Kidney glomerular epithelial cell (primary cell): Measurements from ENCODE around the gene PACSIN3.
"Not testable (repeated sequence)": the region's sequence is repeated elsewhere in the genome, so short reads cannot be mapped to it uniquely, and the experiment has no call there.

ENCODE experiments used
- DNase-seq: peaks from one replicate; lab custom pipeline; 2025; lab: John Stamatoyannopoulos, UW

The PACSIN3 gene

GRCh38 chr11:47186076-47186699 is at the start of gene PACSIN3:
PACSIN3 (minus strand) TSS chr11:47186434; CDS start chr11:47182727, 3,707 bp downstream.
- DNase-seq = no peak

GRCh38 chr11:47235163-47235562 is 48.9 kb upstream of the PACSIN3 start:
- no peak for DNase-seq

- no peak for DNase-seq
Measured at GRCh38 chr11:47234669-47235100, 48.5 kb upstream of the PACSIN3 start.

GRCh38 chr11:47233989-47234668 is 47.9 kb upstream of the PACSIN3 start:
- DNase-seq = no peak

GRCh38 chr11:47233051-47233450 is 46.8 kb upstream of the PACSIN3 start:
- no peak for DNase-seq

- no peak for DNase-seq
Measured at GRCh38 chr11:47229161-47229560, 42.9 kb upstream of the PACSIN3 start.

GRCh38 chr11:47225552-47226400 is 39.5 kb upstream of the PACSIN3 start:
- DNase-seq = no peak

GRCh38 chr11:47222696-47223095 is 36.5 kb upstream of the PACSIN3 start:
- DNase-seq = no peak

- DNase-seq = peak; percentile 43
Measured at GRCh38 chr11:47220401-47220821, 34.2 kb upstream of the PACSIN3 start.

- peak; percentile 88 for DNase-seq
Measured at GRCh38 chr11:47216121-47216798, 30.0 kb upstream of the PACSIN3 start.

GRCh38 chr11:47215366-47215910 is 29.2 kb upstream of the PACSIN3 start:
- no peak for DNase-seq

- DNase-seq = peak; percentile 92
Measured at GRCh38 chr11:47213950-47214565, 27.8 kb upstream of the PACSIN3 start.

GRCh38 chr11:47212938-47213337 is 26.7 kb upstream of the PACSIN3 start:
- no peak for DNase-seq

- no peak for DNase-seq
Measured at GRCh38 chr11:47208628-47209027, 22.4 kb upstream of the PACSIN3 start.

- not testable (repeated sequence) for DNase-seq
Measured at GRCh38 chr11:47208008-47208552, 21.8 kb upstream of the PACSIN3 start.

- DNase-seq = no peak
Measured at GRCh38 chr11:47207459-47207858, 21.2 kb upstream of the PACSIN3 start.

- DNase-seq = not testable (repeated sequence)
Measured at GRCh38 chr11:47206577-47206976, 20.3 kb upstream of the PACSIN3 start.

GRCh38 chr11:47204637-47204989 is 18.4 kb upstream of the PACSIN3 start:
- no peak for DNase-seq

- DNase-seq = no peak
Measured at GRCh38 chr11:47202576-47202975, 16.3 kb upstream of the PACSIN3 start.

GRCh38 chr11:47201015-47201414 is 14.8 kb upstream of the PACSIN3 start:
- no peak for DNase-seq

GRCh38 chr11:47198161-47198560 is 11.9 kb upstream of the PACSIN3 start:
- DNase-seq = not testable (repeated sequence)
